GM23248 (cell line): ENCODE results near the gene PPP3R2. TPM values are rescaled to one million over a fixed set of nuclear protein-coding genes. Genes with fewer than 3 reads are reported as not detected.
"Not testable (repeated sequence)": the region's sequence is repeated elsewhere in the genome, so short reads cannot be mapped to it uniquely, and the experiment has no call there.

Source experiments
- DNase-seq: peaks from one replicate; pipeline ENCODE4 v3.0.0-alpha.2; 2015
- H2AFZ ChIP-seq: fragments of 200-600 bp; sonication (generic); 2 replicates; pipeline ENCODE4 v1.6.1; 2016; ENCODE audit warnings: antibody characterized with exemption
- H3F3A ChIP-seq: fragments of 200-600 bp; sonication (generic); 2 replicates; pipeline ENCODE4 v1.6.1; 2016; ENCODE audit warnings: mild to moderate bottlenecking, antibody characterized with exemption, mixed run types; ENCODE audit not compliant: insufficient read depth
- H3K27ac ChIP-seq: fragments of 200-600 bp; sonication (generic); 2 replicates; pipeline ENCODE4 v1.5.1; 2016; ENCODE audit warnings: mild to moderate bottlenecking
- H3K27me3 ChIP-seq: fragments of 200-600 bp; sonication (generic); replicated peaks from 2 replicates; pipeline ENCODE4 v1.6.1; 2016; ENCODE audit warnings: mild to moderate bottlenecking; ENCODE audit not compliant: insufficient read depth
- H3K36me3 ChIP-seq: fragments of 200-600 bp; sonication (generic); 2 replicates; pipeline ENCODE4 v1.6.1; 2016; ENCODE audit warnings: low read depth, mild to moderate bottlenecking
- H3K4me1 ChIP-seq: fragments of 200-600 bp; sonication (generic); 2 replicates; pipeline ENCODE4 v1.6.1; 2016; ENCODE audit warnings: mild to moderate bottlenecking; ENCODE audit not compliant: insufficient read depth
- H3K4me2 ChIP-seq: fragments of 200-600 bp; sonication (generic); one replicate; pipeline ENCODE4 v1.6.1; 2016; ENCODE audit warnings: mild to moderate bottlenecking; ENCODE audit not compliant: unreplicated experiment
- H3K4me3 ChIP-seq: fragments of 200-600 bp; sonication (generic); 2 replicates; pipeline ENCODE4 v1.5.1; 2016; ENCODE audit warnings: mild to moderate bottlenecking
- H3K79me2 ChIP-seq: fragments of 200-600 bp; sonication (generic); 2 replicates; pipeline ENCODE4 v1.6.1; 2016; ENCODE audit warnings: mild to moderate bottlenecking; ENCODE audit not compliant: insufficient read depth
- H3K9ac ChIP-seq: fragments of 200-600 bp; sonication (generic); 2 replicates; pipeline ENCODE4 v1.6.1; 2016; ENCODE audit warnings: mild to moderate bottlenecking
- H3K9me2 ChIP-seq: fragments of 200-600 bp; sonication (generic); 2 replicates; pipeline ENCODE4 v1.6.1; 2016; ENCODE audit warnings: mixed run types, mild to moderate bottlenecking, moderate library complexity; ENCODE audit not compliant: insufficient read depth
- H3K9me3 ChIP-seq: fragments of 200-600 bp; sonication (generic); one replicate; pipeline ENCODE4 v1.6.1; 2017; ENCODE audit warnings: low read depth
- H4K20me1 ChIP-seq: fragments of 200-600 bp; sonication (generic); 2 replicates; pipeline ENCODE4 v1.6.0; 2016; ENCODE audit not compliant: insufficient read depth
- EZH2 ChIP-seq: fragments of 200-600 bp; sonication (generic); IDR thresholded peaks from 2 replicates; pipeline ENCODE4 v1.6.1; 2018; ENCODE audit warnings: antibody characterized with exemption, mild to moderate bottlenecking; ENCODE audit not compliant: insufficient read depth, poor library complexity, severe bottlenecking
- EZH2phosphoT487 ChIP-seq: fragments of 200-600 bp; sonication (generic); IDR thresholded peaks from 2 replicates; pipeline ENCODE4 v1.6.1; 2018; ENCODE audit warnings: antibody characterized with exemption, moderate library complexity, mild to moderate bottlenecking, low read depth; ENCODE audit not compliant: insufficient read depth
- WGBS, 2 experiments: methylation state at CpG; one replicate each; pipeline ENCODE4 v1.1.6; 2015 to 2017; ENCODE audit warnings: low lambda C conversion rate in 2 of 2, low coverage in 1 of 2; ENCODE audit errors: missing lambda C conversion rate in 2 of 2; 5-methylcytosine and 5-hydroxymethylcytosine counted together
- in situ Hi-C: fragments of 300-500 bp; cut with MboI; formaldehyde crosslinking; loops from 2 replicates; pipeline ENCODE4 v1.15.0; 2020
- polyA plus RNA-seq: library from polyadenylated mRNA; unstranded; fragments of >200 nt; fragmentation: Nextera tagmentation; extraction: Ambion mirVana; gene quantifications from 2 replicates; pipeline ENCODE4 v1.2.1, GENCODE V29; 2016
- total RNA-seq: library from RNA; depleted of rRNA; stranded (reverse); fragments of >200 nt; shearing (Covaris generic); gene quantifications from 2 replicates; pipeline ENCODE4 v1.2.3, GENCODE V29; 2014

The PPP3R2 gene
- total and polyA plus RNA-seq, 2 experiments from 2014 or later, result not detected

- Histone ChIP-seq H3K4me2 (no peak overlapping the region), H3K9ac (no peak overlapping the region), H3F3A (no peaks in the 10 kb centered on the region), H3K9me2 (no peaks in the 10 kb centered on the region), H3K27me3 (no peaks in the 10 kb centered on the region), H3K36me3 (peaks cover 66% of the 10 kb centered on the region), H3K79me2 (peaks cover 7% of the 10 kb centered on the region; the same call in 1 of the 2 replicates), H3K4me3 (no peak overlapping the region), H3K27ac (no peak overlapping the region), H3K9me3 (no peaks in the 10 kb centered on the region), H2AFZ (no peak overlapping the region), H3K4me1 (no peaks in the 10 kb centered on the region), H4K20me1 (0 out of 2 replicates have a peak, but pooled peaks cover 4% of the 10 kb centered on the region)
- no peak for DNase-seq
- TF ChIP-seq EZH2phosphoT487 (no peak), EZH2 (no peak)
- in situ Hi-C loops, result no loop called here
Observed at GRCh38 chr9:101564252-101564651, 30.5 kb downstream of the PPP3R2 start.

- H2AFZ ChIP-seq, result no peak overlapping the region
- 0 out of 2 replicates have a peak, but pooled peaks cover 4% of the 10 kb centered on the region for H4K20me1 ChIP-seq
- peaks cover 73% of the 10 kb centered on the region for H3K36me3 ChIP-seq
- no peaks in the 10 kb centered on the region for H3K9me2 ChIP-seq
- no peaks in the 10 kb centered on the region for H3K27me3 ChIP-seq
- no peaks in the 10 kb centered on the region for H3K4me1 ChIP-seq
- WGBS, 2 experiments, result 91 to 95% methylated on average over 1 of the region's 1 CpG
- no peaks in the 10 kb centered on the region for H3F3A ChIP-seq
- in situ Hi-C loops, result no loop called here
- H3K79me2 ChIP-seq, result peaks cover 7% of the 10 kb centered on the region; the same call in 1 of the 2 replicates
- no peak overlapping the region for H3K4me3 ChIP-seq
- no peak for DNase-seq
- no peaks in the 10 kb centered on the region for H3K9me3 ChIP-seq
- TF ChIP-seq EZH2, result no peak
- no peak overlapping the region for H3K9ac ChIP-seq
- H3K27ac ChIP-seq, result no peak overlapping the region
- H3K4me2 ChIP-seq, result no peak overlapping the region
Observed at GRCh38 chr9:101562966-101563365, 31.8 kb downstream of the PPP3R2 start.

- Histone ChIP-seq H4K20me1 (0 out of 2 replicates have a peak, but pooled peaks cover under 1% of the 10 kb centered on the region), H3K9me2 (no peaks in the 10 kb centered on the region), H3F3A (no peaks in the 10 kb centered on the region), H3K36me3 (peaks cover 79% of the 10 kb centered on the region), H2AFZ (no peak overlapping the region), H3K4me3 (no peak overlapping the region), H3K27me3 (no peaks in the 10 kb centered on the region), H3K4me2 (no peak overlapping the region), H3K79me2 (peaks cover 7% of the 10 kb centered on the region; the same call in 1 of the 2 replicates), H3K9me3 (no peaks in the 10 kb centered on the region), H3K4me1 (no peaks in the 10 kb centered on the region), H3K27ac (no peak overlapping the region), H3K9ac (no peak overlapping the region)
- 100% methylated on average over 1 of the region's 1 CpG for WGBS, 2 experiments
- DNase-seq, result no peak
- in situ Hi-C loops, result no loop called here
- TF ChIP-seq EZH2, result no peak
- no peak for TF ChIP-seq EZH2phosphoT487
Observed at GRCh38 chr9:101561740-101562139, 33.0 kb downstream of the PPP3R2 start.

- not testable (repeated sequence) for H3K27me3 ChIP-seq
- WGBS, 2 experiments, result 87 to 92% methylated on average over 18 of the region's 18 CpGs
- H3K36me3 ChIP-seq, result peaks cover 82% of the 10 kb centered on the region
Observed at GRCh38 chr9:101549472-101550098, 45.2 kb downstream of the PPP3R2 start.

More at GRCh38 chr9:101549472-101550098, 45.2 kb downstream of the PPP3R2 start:
- H3K9me3 ChIP-seq, H3K4me3 ChIP-seq, in situ Hi-C loops, H3F3A ChIP-seq, H3K9ac ChIP-seq, H3K79me2 ChIP-seq, H2AFZ ChIP-seq, H3K4me1 ChIP-seq, H3K9me2 ChIP-seq, H3K27ac ChIP-seq, DNase-seq, H4K20me1 ChIP-seq, H3K4me2 ChIP-seq: not testable (repeated sequence)
